ENCODE results near the gene SPATA33.
A peak's percentile ranks its signal among the peaks of the same experiment; 100 is the strongest.
"Not testable (repeated sequence)": the region's sequence is repeated elsewhere in the genome, so short reads cannot be mapped to it uniquely, and the experiment has no call there.

Gene SPATA33

DNA sequence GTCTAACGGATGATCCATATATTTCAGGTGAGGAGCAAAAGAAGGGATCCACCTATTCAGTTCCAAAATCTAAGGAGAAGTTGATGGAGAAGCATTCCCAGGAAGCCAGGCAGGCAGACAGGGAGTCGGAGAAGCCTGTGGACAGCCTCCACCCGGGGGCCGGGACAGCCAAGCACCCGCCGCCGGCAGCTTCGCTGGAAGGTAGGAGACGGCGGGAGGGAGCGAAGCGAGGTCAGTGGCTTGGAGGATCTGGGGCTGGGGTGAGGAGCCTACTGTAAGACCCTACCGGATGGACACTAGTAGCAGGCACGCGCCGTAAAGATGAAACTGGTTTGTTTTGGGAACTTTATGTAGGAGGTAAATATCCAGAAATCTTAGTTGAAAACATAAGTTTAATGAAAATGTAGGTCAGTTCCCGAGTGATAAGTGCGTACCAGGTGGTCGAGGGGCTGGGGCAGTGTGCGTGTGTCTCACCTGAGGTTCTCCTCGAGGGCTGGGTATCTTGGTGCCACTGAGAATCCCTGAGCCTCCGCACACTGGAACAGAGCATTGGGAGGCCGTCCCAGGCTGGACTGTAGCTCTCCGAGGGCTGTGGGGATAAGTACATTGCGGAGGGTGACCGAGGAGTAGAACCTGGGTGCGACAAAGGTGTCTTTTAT, 714 bp downstream of the SPATA33 start:
- Histone ChIP-seq H3K27me3 (ENCODE audit: insufficient read depth, low read length) (no peaks in the 10 kb centered on the region), H3K36me3 (ENCODE audit: insufficient read depth, low read length) (peaks cover 43% of the 10 kb centered on the region), H3K4me1 (ENCODE audit: insufficient read depth, low read length) (peaks cover 13% of the 10 kb centered on the region), H3K9me3 (ENCODE audit: low read length) (peaks cover 3% of the 10 kb centered on the region), H2AFZ (ENCODE audit: low read depth, low read length) (peak overlapping the region; percentile 77), H3K4me3 (ENCODE audit: low read length) (peak overlapping the region; percentile 92)

GRCh38 chr16:89660146-89660545, 2.5 kb downstream of the SPATA33 start:
- no peak overlapping the region for H3K4me3 ChIP-seq (ENCODE audit: low read length)
- no peak overlapping the region for H2AFZ ChIP-seq (ENCODE audit: low read depth, low read length)
- peaks cover 49% of the 10 kb centered on the region for H3K36me3 ChIP-seq (ENCODE audit: insufficient read depth, low read length)
- H3K27me3 ChIP-seq (ENCODE audit: insufficient read depth, low read length): no peaks in the 10 kb centered on the region
- peaks cover 11% of the 10 kb centered on the region for H3K9me3 ChIP-seq (ENCODE audit: low read length)
- peaks cover 13% of the 10 kb centered on the region for H3K4me1 ChIP-seq (ENCODE audit: insufficient read depth, low read length)

DNA sequence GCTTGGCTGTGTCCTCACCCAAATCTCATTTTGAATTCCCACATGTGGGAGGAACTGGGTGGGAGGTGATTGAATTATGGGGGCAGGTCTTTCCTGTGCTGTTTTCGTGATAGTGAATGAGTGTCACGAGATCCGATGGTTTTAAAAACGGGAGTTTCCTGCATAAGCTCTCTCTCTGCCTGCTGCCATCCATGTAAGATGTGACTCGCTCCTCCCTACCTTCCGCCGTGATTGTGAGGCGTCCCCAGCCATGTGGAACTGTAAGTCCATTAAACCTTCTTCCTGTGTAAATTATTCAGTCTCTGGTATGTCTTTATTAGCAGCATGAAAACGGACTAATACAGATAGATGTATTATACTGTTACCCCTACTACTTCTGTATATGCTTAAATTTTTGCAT, 3.6 kb downstream of the SPATA33 start:
- Histone ChIP-seq H2AFZ (ENCODE audit: low read depth, low read length) (no peak overlapping the region), H3K4me1 (ENCODE audit: insufficient read depth, low read length) (peaks cover 13% of the 10 kb centered on the region), H3K4me3 (ENCODE audit: low read length) (no peak overlapping the region), H3K9me3 (ENCODE audit: low read length) (peaks cover 11% of the 10 kb centered on the region), H3K36me3 (ENCODE audit: insufficient read depth, low read length) (peaks cover 48% of the 10 kb centered on the region), H3K27me3 (ENCODE audit: insufficient read depth, low read length) (no peaks in the 10 kb centered on the region)

DNA sequence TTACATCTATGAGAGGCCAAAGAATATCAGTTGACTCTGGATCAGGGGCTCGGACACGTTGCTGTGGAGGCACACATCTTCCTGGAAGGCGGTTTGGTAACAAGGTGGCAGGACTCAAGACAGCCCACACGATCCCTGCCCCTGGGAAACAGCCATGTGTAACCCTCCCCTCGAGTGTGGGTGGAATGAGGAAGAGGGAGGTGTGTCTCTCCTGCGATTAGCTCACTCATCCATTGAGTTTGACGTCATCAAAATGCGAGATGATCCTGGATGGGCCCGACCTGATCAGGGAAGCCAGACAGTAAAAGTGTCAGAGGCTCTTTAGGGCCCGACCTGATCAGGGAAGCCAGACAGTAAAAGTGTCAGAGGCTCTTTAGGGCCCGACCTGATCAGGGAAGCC, 6.6 kb downstream of the SPATA33 start:
- Histone ChIP-seq H3K9me3 (ENCODE audit: low read length) (peaks cover 13% of the 10 kb centered on the region), H3K36me3 (ENCODE audit: insufficient read depth, low read length) (peaks cover 49% of the 10 kb centered on the region)
- H3K4me3 ChIP-seq (ENCODE audit: low read length); H3K4me1 ChIP-seq (ENCODE audit: insufficient read depth, low read length); H2AFZ ChIP-seq (ENCODE audit: low read depth, low read length); H3K27me3 ChIP-seq (ENCODE audit: insufficient read depth, low read length): not testable (repeated sequence)

- not testable (repeated sequence) for H3K27me3 ChIP-seq (ENCODE audit: insufficient read depth, low read length); H3K4me1 ChIP-seq (ENCODE audit: insufficient read depth, low read length); H2AFZ ChIP-seq (ENCODE audit: low read depth, low read length); H3K4me3 ChIP-seq (ENCODE audit: low read length)
- Histone ChIP-seq H3K9me3 (ENCODE audit: low read length) (peaks cover 11% of the 10 kb centered on the region), H3K36me3 (ENCODE audit: insufficient read depth, low read length) (peaks cover 37% of the 10 kb centered on the region)
Observed at GRCh38 chr16:89667000-89667399, 9.4 kb downstream of the SPATA33 start.

GRCh38 chr16:89667633-89668032, 10.0 kb downstream of the SPATA33 start:
- Histone ChIP-seq H3K27me3 (ENCODE audit: insufficient read depth, low read length) (no peaks in the 10 kb centered on the region), H3K4me1 (ENCODE audit: insufficient read depth, low read length) (no peaks in the 10 kb centered on the region), H2AFZ (ENCODE audit: low read depth, low read length) (no peak overlapping the region), H3K4me3 (ENCODE audit: low read length) (no peak overlapping the region), H3K36me3 (ENCODE audit: insufficient read depth, low read length) (peaks cover 31% of the 10 kb centered on the region), H3K9me3 (ENCODE audit: low read length) (peaks cover 11% of the 10 kb centered on the region)

DNA sequence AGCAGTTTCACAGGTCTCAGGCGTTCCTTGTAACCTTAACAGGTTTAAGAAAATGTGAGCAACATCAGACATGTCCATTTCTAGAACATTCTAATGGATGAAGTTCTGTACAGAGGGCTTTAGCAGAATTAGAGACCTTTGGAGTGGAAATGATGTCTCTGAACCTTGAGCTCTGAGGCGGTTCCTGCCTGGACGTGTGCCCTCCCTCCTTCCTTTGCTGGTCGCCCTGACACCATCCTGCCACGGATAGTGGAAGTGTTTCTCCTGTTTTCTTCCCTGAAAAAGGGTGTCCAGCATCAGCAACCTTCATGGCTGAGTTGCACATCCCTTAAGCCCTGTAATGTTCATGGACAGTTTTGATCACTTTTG, 11.1 kb downstream of the SPATA33 start:
- Histone ChIP-seq H3K4me1 (ENCODE audit: insufficient read depth, low read length) (no peaks in the 10 kb centered on the region), H3K4me3 (ENCODE audit: low read length) (no peak overlapping the region), H3K9me3 (ENCODE audit: low read length) (peaks cover 8% of the 10 kb centered on the region), H3K36me3 (ENCODE audit: insufficient read depth, low read length) (peaks cover 22% of the 10 kb centered on the region), H3K27me3 (ENCODE audit: insufficient read depth, low read length) (no peaks in the 10 kb centered on the region), H2AFZ (ENCODE audit: low read depth, low read length) (no peak overlapping the region)

DNA sequence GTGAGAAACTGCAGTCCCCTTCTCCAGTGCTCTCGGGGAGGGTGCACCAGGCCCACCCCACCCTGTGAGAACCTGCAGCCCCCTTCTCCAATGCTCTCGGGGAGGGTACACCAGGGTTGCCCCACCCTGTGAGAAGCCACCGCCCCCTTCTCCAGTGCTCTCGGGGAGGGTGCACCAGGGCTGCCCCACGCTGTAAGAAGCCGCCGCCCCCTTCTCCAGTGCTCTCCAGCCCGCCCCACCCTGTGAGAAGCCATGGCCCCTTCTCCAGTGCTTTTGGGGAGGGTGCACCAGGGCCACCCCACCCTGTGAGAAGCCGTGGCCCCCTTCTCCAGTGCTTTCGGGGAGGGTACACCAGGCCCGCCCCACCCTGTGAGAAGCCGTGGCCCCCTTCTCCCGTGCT, 12.1 kb downstream of the SPATA33 start:
- H2AFZ ChIP-seq (ENCODE audit: low read depth, low read length): no peak overlapping the region
- no peak overlapping the region for H3K4me3 ChIP-seq (ENCODE audit: low read length)
- peaks cover 5% of the 10 kb centered on the region for H3K9me3 ChIP-seq (ENCODE audit: low read length)
- H3K36me3 ChIP-seq (ENCODE audit: insufficient read depth, low read length): peaks cover 14% of the 10 kb centered on the region
- H3K4me1 ChIP-seq (ENCODE audit: insufficient read depth, low read length): no peaks in the 10 kb centered on the region
- H3K27me3 ChIP-seq (ENCODE audit: insufficient read depth, low read length): no peaks in the 10 kb centered on the region

DNA sequence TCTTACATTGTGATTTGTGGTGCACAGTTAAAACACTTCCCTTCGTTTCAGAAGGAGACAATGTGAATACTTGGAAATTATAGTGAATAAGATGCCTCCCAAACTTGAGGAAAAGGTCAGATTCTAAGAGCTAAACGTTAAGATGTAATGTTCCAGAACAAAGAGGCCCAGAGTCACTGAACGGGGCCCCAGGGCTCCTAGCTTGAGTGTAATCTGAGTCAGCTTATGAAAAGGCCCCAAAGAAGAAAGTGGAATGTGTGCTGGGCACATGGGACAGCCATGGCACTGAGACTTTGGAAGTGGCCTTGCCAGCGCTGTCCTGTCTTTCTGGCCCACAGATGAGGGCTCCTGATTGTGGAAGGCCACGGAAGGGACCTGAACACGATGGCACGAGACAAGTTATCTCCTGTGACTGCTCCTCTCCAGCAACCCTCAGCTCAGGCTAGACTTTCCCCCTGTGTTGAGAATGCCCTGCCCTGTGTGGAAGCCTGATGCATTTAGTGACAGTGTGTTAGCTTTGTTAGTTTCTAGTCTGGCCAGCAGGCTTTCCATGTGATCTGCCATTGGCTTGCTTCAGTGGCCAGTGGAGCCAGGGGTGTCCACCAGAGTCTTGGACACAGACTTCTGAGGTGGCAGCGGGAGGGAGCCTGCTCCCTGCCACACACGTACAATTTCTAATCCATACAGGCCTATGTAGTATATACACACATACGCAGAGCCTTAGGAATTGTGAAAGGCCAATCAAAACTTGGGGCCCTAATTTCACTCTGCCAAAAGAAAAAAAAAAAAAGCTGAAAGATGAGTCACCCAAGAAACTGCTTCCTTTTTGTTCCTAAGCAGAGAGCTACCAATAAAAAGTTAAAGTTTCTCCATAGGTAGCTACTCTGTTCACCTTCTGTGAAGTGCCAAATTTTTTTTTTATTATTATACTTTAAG, 13.1 kb downstream of the SPATA33 start:
- peaks cover 10% of the 10 kb centered on the region for H3K36me3 ChIP-seq (ENCODE audit: insufficient read depth, low read length)
- H3K27me3 ChIP-seq (ENCODE audit: insufficient read depth, low read length): no peaks in the 10 kb centered on the region
- H2AFZ ChIP-seq (ENCODE audit: low read depth, low read length): no peak overlapping the region
- no peak overlapping the region for H3K4me3 ChIP-seq (ENCODE audit: low read length)
- H3K9me3 ChIP-seq (ENCODE audit: low read length): peaks cover 3% of the 10 kb centered on the region
- no peaks in the 10 kb centered on the region for H3K4me1 ChIP-seq (ENCODE audit: insufficient read depth, low read length)

GRCh38 chr16:89671565-89671964, 13.9 kb downstream of the SPATA33 start:
- H3K27me3 ChIP-seq (ENCODE audit: insufficient read depth, low read length); H3K4me3 ChIP-seq (ENCODE audit: low read length); H2AFZ ChIP-seq (ENCODE audit: low read depth, low read length); H3K4me1 ChIP-seq (ENCODE audit: insufficient read depth, low read length); H3K9me3 ChIP-seq (ENCODE audit: low read length): not testable (repeated sequence)
- peaks cover 10% of the 10 kb centered on the region for H3K36me3 ChIP-seq (ENCODE audit: insufficient read depth, low read length)

GRCh38 chr16:89672177-89672941, 14.7 kb downstream of the SPATA33 start:
- Histone ChIP-seq H3K36me3 (ENCODE audit: insufficient read depth, low read length) (peaks cover 10% of the 10 kb centered on the region), H3K9me3 (ENCODE audit: low read length) (peaks cover 2% of the 10 kb centered on the region), H3K27me3 (ENCODE audit: insufficient read depth, low read length) (no peaks in the 10 kb centered on the region), H2AFZ (ENCODE audit: low read depth, low read length) (no peak overlapping the region), H3K4me3 (ENCODE audit: low read length) (no peak overlapping the region), H3K4me1 (ENCODE audit: insufficient read depth, low read length) (no peaks in the 10 kb centered on the region)

- Histone ChIP-seq H3K9me3 (ENCODE audit: low read length) (peaks cover 6% of the 10 kb centered on the region), H3K4me3 (ENCODE audit: low read length) (no peak overlapping the region), H3K27me3 (ENCODE audit: insufficient read depth, low read length) (no peaks in the 10 kb centered on the region), H2AFZ (ENCODE audit: low read depth, low read length) (no peak overlapping the region), H3K4me1 (ENCODE audit: insufficient read depth, low read length) (no peaks in the 10 kb centered on the region), H3K36me3 (ENCODE audit: insufficient read depth, low read length) (peaks cover 9% of the 10 kb centered on the region)
Observed at GRCh38 chr16:89678258-89678657, 20.6 kb downstream of the SPATA33 start.

- no peaks in the 10 kb centered on the region for H3K9me3 ChIP-seq (ENCODE audit: low read length)
- peaks cover 32% of the 10 kb centered on the region for H3K36me3 ChIP-seq (ENCODE audit: insufficient read depth, low read length)
- H3K27me3 ChIP-seq (ENCODE audit: insufficient read depth, low read length): no peaks in the 10 kb centered on the region
- H2AFZ ChIP-seq (ENCODE audit: low read depth, low read length): no peak overlapping the region
- peaks cover 9% of the 10 kb centered on the region for H3K4me1 ChIP-seq (ENCODE audit: insufficient read depth, low read length)
- H3K4me3 ChIP-seq (ENCODE audit: low read length): no peak overlapping the region
Observed at GRCh38 chr16:89685916-89686315, 28.3 kb downstream of the SPATA33 start.
